ENCODE measurements around the gene B9D1. TPM values are rescaled to one million over a fixed set of nuclear protein-coding genes. Genes with fewer than 3 reads are reported as not detected.

The B9D1 gene
- total and polyA plus RNA-seq, 9 of the 15 experiments (the other 6 are each of a cell fraction or from before 2014, with no cell fraction given): 8.9 to 28.0 (median 17.9) TPM

- peak in 1 of 2 experiments; percentile 54 for TF ChIP-seq E2F6 (IDR thresholded peaks at IDR 0.05; ENCODE audit: borderline replicate concordance in 1 of 2, extremely low read depth in 1 of 2, insufficient read depth in 1 of 2, insufficient read length in 1 of 2, low read depth in 1 of 2, low read length in 1 of 2, poor library complexity in 1 of 2, severe bottlenecking in 1 of 2)
- TF ChIP-seq TCF7 (IDR thresholded peaks at IDR 0.05; ENCODE audit: borderline replicate concordance): no peak
- TF ChIP-seq JUND (IDR thresholded peaks at IDR 0.05; ENCODE audit: borderline replicate concordance, low read depth, low read length): peak; percentile 30; the same call in 1 of the 2 replicates
- no peak for TF ChIP-seq JUND (tag; IDR thresholded peaks at IDR 0.05; ENCODE audit: borderline replicate concordance, low read depth, low read length)
- TF ChIP-seq SP1 (CRISPR knock-in tag; IDR thresholded peaks at IDR 0.05): peak; percentile 81
- TF ChIP-seq ILK (tag; IDR thresholded peaks at IDR 0.05; ENCODE audit: borderline replicate concordance, low read depth): no peak
- TF ChIP-seq SUPT5H (IDR thresholded peaks at IDR 0.05): peak; percentile 75
- TF ChIP-seq ATF7 (IDR thresholded peaks at IDR 0.05): peak; percentile 74; the same call in 1 of the 2 replicates
- peak; percentile 65 for TF ChIP-seq RBBP5 (IDR thresholded peaks at IDR 0.05; ENCODE audit: borderline replicate concordance, insufficient read depth, low read length, poor library complexity, severe bottlenecking)
- TF ChIP-seq CXXC5 (CRISPR knock-in tag; IDR thresholded peaks at IDR 0.05): peak; percentile 63
- TF ChIP-seq ELF2 (CRISPR knock-in tag; IDR thresholded peaks at IDR 0.05): peak; percentile 46; the same call in 1 of the 2 replicates
- TF ChIP-seq ETV5 (CRISPR knock-in tag; IDR thresholded peaks at IDR 0.05; ENCODE audit: low read depth): peak; percentile 82; the same call in 1 of the 2 replicates
- TF ChIP-seq TFE3 (CRISPR knock-in tag; IDR thresholded peaks at IDR 0.05): no peak
- TF ChIP-seq VEZF1 (CRISPR knock-in tag; IDR thresholded peaks at IDR 0.05): peak; percentile 82; the same call in 1 of the 2 replicates
- peak; percentile 99 for TF ChIP-seq THAP12 (CRISPR knock-in tag; IDR thresholded peaks at IDR 0.05)
- TF ChIP-seq STAT5A (IDR thresholded peaks at IDR 0.05; ENCODE audit: borderline replicate concordance, low read length): no peak
- TF ChIP-seq NCOA2 (IDR thresholded peaks at IDR 0.05; ENCODE audit: partially characterized antibody in 2 of 2): no peak
These were observed 15.3 kb upstream of the B9D1 start (continued) for GRCh38 chr17:19377602-19378415.

Measured in K562 (cell line).